AG09309 (cell line): Measurements from ENCODE around the gene AXIN2.
A peak's percentile ranks its signal among the peaks of the same experiment; 100 is the strongest.

Experiments used
- DNase-seq: peaks from one replicate; pipeline ENCODE4 v3.0.0-alpha.2; 2010; ENCODE audit warnings: low read depth
- H3K4me3 ChIP-seq: 2 replicates; pipeline ENCODE4 v1.5.1; 2011; ENCODE audit warnings: mild to moderate bottlenecking, low read depth, low read length, moderate library complexity; ENCODE audit not compliant: control insufficient read depth
- CTCF ChIP-seq: IDR thresholded peaks from 2 replicates; pipeline ENCODE4 v1.5.1; 2011; ENCODE audit warnings: mild to moderate bottlenecking, low read depth, low read length, inconsistent platforms; ENCODE audit not compliant: insufficient read depth, control insufficient read depth; ENCODE audit errors: missing control alignments

The AXIN2 gene

GRCh38 chr17:65532101-65532890, 29.2 kb downstream of the AXIN2 start:
- H3K4me3 ChIP-seq, result no peak overlapping the region
- no peak for DNase-seq
- no peak for TF ChIP-seq CTCF

- DNase-seq, result no peak
- H3K4me3 ChIP-seq, result no peak overlapping the region
- TF ChIP-seq CTCF, result peak; percentile 34
Observed at GRCh38 chr17:65531256-65532100, 30.0 kb downstream of the AXIN2 start.

- no peak overlapping the region for H3K4me3 ChIP-seq
- TF ChIP-seq CTCF, result no peak
- DNase-seq, result no peak
Observed at GRCh38 chr17:65530523-65531255, 30.8 kb downstream of the AXIN2 start.

- no peak for DNase-seq
Observed at GRCh38 chr17:65529761-65530522, 31.5 kb downstream of the AXIN2 start.

DNA sequence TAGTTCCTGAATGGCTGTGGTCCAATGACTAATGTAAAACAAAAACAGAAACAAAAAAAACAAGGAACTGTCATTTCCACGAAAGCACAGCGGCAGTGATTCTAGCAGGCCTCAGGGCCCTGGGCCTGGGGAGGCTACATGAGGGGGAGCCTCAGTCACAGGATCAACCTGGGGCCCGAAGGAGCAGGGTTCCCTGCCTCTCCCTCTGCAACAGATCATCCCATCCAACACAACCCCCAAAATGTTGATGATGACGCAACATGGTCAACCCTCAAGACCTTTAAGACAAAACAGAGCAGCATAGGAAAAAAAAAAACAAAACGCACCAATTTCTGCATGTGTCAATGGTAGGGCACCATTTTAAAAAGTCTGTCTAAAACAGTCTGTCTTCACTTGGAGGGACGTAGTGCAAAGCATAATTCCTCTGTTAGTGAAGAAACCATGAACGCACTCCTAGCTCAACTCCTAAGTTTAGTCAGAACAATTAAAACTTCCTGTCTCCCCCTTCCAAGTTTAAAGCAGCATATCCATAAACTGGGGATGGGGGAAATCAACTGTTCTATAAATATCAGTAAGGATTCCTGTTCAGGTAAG, 32.3 kb downstream of the AXIN2 start:
- TF ChIP-seq CTCF, result no peak
- no peak overlapping the region for H3K4me3 ChIP-seq
- no peak for DNase-seq

More at GRCh38 chr17:65529761-65530522, 31.5 kb downstream of the AXIN2 start:
- no peak for TF ChIP-seq CTCF
- H3K4me3 ChIP-seq, result no peak overlapping the region
